Adrenal gland (tissue), 12 donors: ENCODE measurements around the gene TEF. TPM values are rescaled to one million over a fixed set of nuclear protein-coding genes. Genes with fewer than 3 reads are reported as not detected.

Experiments used
- DNase-seq, 7 donors: peaks; one replicate each; pipeline ENCODE4 v3.0.0-alpha.2; 2019 to 2020
- H3K27ac ChIP-seq, 5 donors: fragments of 200-600 bp; sonication (generic) in 4 of 5; 1 replicate in 3 of 5; 2 replicates in 2 of 5; pipeline versions ENCODE4 v1.5.1 to v1.8.0; 2016 to 2020; ENCODE audit warnings: mild to moderate bottlenecking in 1 of 5
- H3K27me3 ChIP-seq: fragments of 200-600 bp; 2 replicates; pipeline ENCODE4 v1.8.0; 2021
- H3K36me3 ChIP-seq, 2 donors: fragments of 200-600 bp; replicated peaks in 1 of 2; 1 replicate in 1 of 2; 2 replicates in 1 of 2; pipeline versions ENCODE4 v1.5.1 to v1.8.0; 2018 to 2022
- H3K4me1 ChIP-seq, 2 donors: fragments of 200-600 bp; replicated peaks in 1 of 2; 1 replicate in 1 of 2; 2 replicates in 1 of 2; pipeline versions ENCODE4 v1.5.1 to v1.8.0; 2018 to 2021
- H3K4me3 ChIP-seq, 4 donors: fragments of 200-600 bp; sonication (generic) in 3 of 4; one replicate each; pipeline ENCODE4 v1.5.1; 2016 to 2018
- H3K9me3 ChIP-seq, 3 donors: fragments of 200-600 bp; sonication (generic) in 1 of 3; replicated peaks in 1 of 3; 1 replicate in 2 of 3; 2 replicates in 1 of 3; pipeline versions ENCODE4 v1.5.1 to v1.8.0; 2016 to 2021
- CTCF ChIP-seq, 6 experiments: fragments of 450-650 bp in 4 of 6; fragments of 200-600 bp in 2 of 6; sonication (generic) in 1 of 6; IDR thresholded peaks; 1 replicate in 5 of 6; 2 replicates in 1 of 6; pipeline versions ENCODE4 v1.5.1 to v1.8.0; 2016 to 2021; ENCODE audit warnings: antibody characterized with exemption in 6 of 6, mild to moderate bottlenecking in 2 of 6, moderate library complexity in 1 of 6
- POLR2A ChIP-seq, 2 donors: fragments of 450-650 bp; IDR thresholded peaks; one replicate each; pipeline ENCODE4 v1.6.1; 2017; ENCODE audit warnings: antibody characterized with exemption in 2 of 2, mild to moderate bottlenecking in 2 of 2, moderate library complexity in 1 of 2
- WGBS, 4 donors: extraction: QIAGEN DNeasy Blood & Tissue Kit in 2 of 4; methylation state at CpG; one replicate each; pipeline versions ENCODE4 v1.1.5 to v1.1.7; 2013 to 2017; 5-methylcytosine and 5-hydroxymethylcytosine counted together
- intact Hi-C, 2 donors: fragments of 100-400 bp; cut with DNase I; formaldehyde crosslinking; loops; one replicate each; pipeline versions ENCODE4 v1.14.1 to v1.15.0; 2022 to 2023
- polyA plus RNA-seq, 3 donors: library from polyadenylated mRNA; stranded (reverse); fragments of 200-250 nt in 2 of 3; fragments of 350-450 nt in 1 of 3; fragmentation: Illumina TruSeq in 1 of 3; extraction: RNeasy Lipid Tissue Mini Kit (QIAGEN cat#74804) in 1 of 3; gene quantifications; one replicate each; pipeline ENCODE4 v1.2.3, GENCODE V29; 2013 to 2014
- total RNA-seq, 9 donors: library from RNA; depleted of rRNA in 4 of 9; stranded (reverse); fragments of >200 nt in 4 of 9; fragments of 120-200 nt in 1 of 9; fragmentation: NEBNext Ultra II Directional in 1 of 9; extraction: Animal tissue kit (Norgen Biotek cat#: 25700) in 1 of 9; gene quantifications; one replicate each; pipeline versions ENCODE4 v1.1.0 to v1.2.4, GENCODE V29; 2013 to 2023
- donor health status: healthy with polysubstance abuse.
- donor health status: Bipolar disorder and iron deficiency.
- donor health status: DM: yes; HTN: yes; CAD: no.
- donor health status: DM: no; HTN: no; CAD: no.
- donor health status: DM: no; HTN: no; CAD: no.
- donor health status: DM: yes; HTN: yes; CAD: no.

TEF gene
- total and polyA plus RNA-seq, 12 donors: 7.2 to 33.9 (median 20.3) TPM

- 52 to 90% (median 86%) methylated on average over 2 to 19 of the region's 19 CpGs for WGBS, 4 donors
- peaks cover 5 to 23% of the 10 kb centered on the region in 2 donors for H3K4me1 ChIP-seq
- intact Hi-C loops: no loop called here
Observed at GRCh38 chr22:41368543-41369423, 13.0 kb upstream of the TEF start.

GRCh38 chr22:41369424-41369745 lies 12.4 kb upstream of the TEF start:
- 57 to 73% (median 71%) methylated on average over 3 of the region's 3 CpGs for WGBS, 4 donors

More at GRCh38 chr22:41368543-41369423, 13.0 kb upstream of the TEF start:
- no peak for DNase-seq
- Histone ChIP-seq H3K27me3 (no peaks in the 10 kb centered on the region), H3K36me3 (no peaks in the 10 kb centered on the region), H3K9me3 (no peaks in the 10 kb centered on the region), H3K4me3 (peak overlapping the region in 1 of 4 donors; percentile 37), H3K27ac (peak overlapping the region in 2 of 5 donors; percentile 51 to 61)
- TF ChIP-seq POLR2A (IDR thresholded peaks at IDR 0.05) (no peak), CTCF (IDR thresholded peaks at IDR 0.05) (no peak)

GRCh38 chr22:41369837-41370236 lies 11.9 kb upstream of the TEF start:
- H3K4me3 ChIP-seq: no peak overlapping the region
- WGBS, 4 donors: 86 to 91% (median 88%) methylated on average over 9 of the region's 9 CpGs
- no peaks in the 10 kb centered on the region for H3K27me3 ChIP-seq
- DNase-seq: no peak
- TF ChIP-seq CTCF (IDR thresholded peaks at IDR 0.05) (no peak), POLR2A (IDR thresholded peaks at IDR 0.05) (no peak)
- intact Hi-C loops: no loop called here
- H3K27ac ChIP-seq: no peak overlapping the region
- H3K36me3 ChIP-seq: no peaks in the 10 kb centered on the region
- H3K4me1 ChIP-seq: peaks cover 5 to 23% of the 10 kb centered on the region in 2 donors
- H3K9me3 ChIP-seq: no peaks in the 10 kb centered on the region

More at GRCh38 chr22:41369424-41369745, 12.4 kb upstream of the TEF start:
- TF ChIP-seq POLR2A (IDR thresholded peaks at IDR 0.05) (no peak), CTCF (IDR thresholded peaks at IDR 0.05) (no peak)
- intact Hi-C loops: no loop called here
- no peaks in the 10 kb centered on the region for H3K36me3 ChIP-seq
- DNase-seq: no peak
- no peaks in the 10 kb centered on the region for H3K9me3 ChIP-seq
- no peak overlapping the region for H3K4me3 ChIP-seq
- no peaks in the 10 kb centered on the region for H3K27me3 ChIP-seq
- H3K27ac ChIP-seq: peak overlapping the region in 1 of 5 donors; percentile 51
- peaks cover 5 to 23% of the 10 kb centered on the region in 2 donors for H3K4me1 ChIP-seq

GRCh38 chr22:41377846-41378245 lies 3.9 kb upstream of the TEF start:
- peak overlapping the region in 2 of 5 donors; percentile 3 to 26 for H3K27ac ChIP-seq
- H3K4me1 ChIP-seq: peaks cover 14 to 18% of the 10 kb centered on the region in 2 donors
- 51 to 65% (median 55%) methylated on average over 6 of the region's 6 CpGs for WGBS, 4 donors
- TF ChIP-seq POLR2A (IDR thresholded peaks at IDR 0.05) (no peak), CTCF (IDR thresholded peaks at IDR 0.05) (no peak)
- DNase-seq: no peak
- intact Hi-C loops: no loop called here
- no peaks in the 10 kb centered on the region for H3K27me3 ChIP-seq
- H3K4me3 ChIP-seq: no peak overlapping the region
- H3K9me3 ChIP-seq: no peaks in the 10 kb centered on the region
- no peaks in the 10 kb centered on the region for H3K36me3 ChIP-seq
